HG03354 (cell line): ENCODE data around the gene USH1C.

Experiments used
- ATAC-seq: cut with Tn5 transposase; IDR thresholded peaks from one replicate; pipeline ENCODE4 v1.9.1; 2021; ENCODE audit warnings: mild to moderate bottlenecking; ENCODE audit not compliant: unreplicated experiment, poor library complexity, severe bottlenecking

Gene USH1C

DNA sequence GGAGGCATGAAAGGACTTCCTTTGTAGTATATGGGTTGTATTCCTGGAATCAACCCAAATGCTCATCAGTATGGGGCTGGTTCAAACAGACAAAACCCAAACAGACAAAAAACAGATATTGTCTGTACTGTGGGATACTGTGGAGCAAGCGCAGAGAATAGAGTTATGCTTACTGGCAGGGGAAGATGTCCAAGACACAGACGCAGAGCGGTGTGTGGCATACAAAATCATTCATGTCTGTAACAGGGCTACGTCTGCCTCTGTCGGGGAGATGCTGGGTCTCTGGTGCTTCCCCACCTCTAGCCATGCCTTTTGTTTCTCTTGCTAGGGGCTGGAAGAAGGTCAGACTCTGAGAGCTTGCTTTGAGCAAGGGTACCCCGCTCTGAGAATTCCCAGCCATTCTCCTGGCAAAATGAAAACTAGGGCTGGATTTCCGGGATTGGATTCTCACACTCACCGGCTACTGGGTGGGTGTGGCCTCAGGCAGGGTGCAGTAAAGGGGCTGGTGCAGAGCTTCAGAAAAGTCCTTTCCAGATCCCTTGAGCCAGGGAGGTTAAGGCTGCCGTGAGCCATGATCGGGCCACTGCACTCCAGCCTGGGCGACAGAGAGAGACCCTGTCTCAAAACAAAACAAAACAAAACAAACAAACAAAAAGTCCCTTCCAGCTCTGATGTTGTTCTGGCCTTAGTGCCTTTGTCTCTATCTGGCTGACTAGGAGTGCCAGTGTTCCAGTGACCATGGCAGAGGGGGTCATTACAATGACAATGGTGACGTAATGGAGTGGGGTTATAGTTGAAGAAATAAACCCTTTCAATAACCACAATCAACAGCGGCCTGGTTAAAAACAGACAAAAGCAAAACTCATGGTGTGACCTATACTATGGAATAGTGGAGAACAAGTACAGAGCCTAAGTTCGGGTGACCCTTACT, 64.7 kb downstream of the USH1C start:
- no peak for ATAC-seq

DNA sequence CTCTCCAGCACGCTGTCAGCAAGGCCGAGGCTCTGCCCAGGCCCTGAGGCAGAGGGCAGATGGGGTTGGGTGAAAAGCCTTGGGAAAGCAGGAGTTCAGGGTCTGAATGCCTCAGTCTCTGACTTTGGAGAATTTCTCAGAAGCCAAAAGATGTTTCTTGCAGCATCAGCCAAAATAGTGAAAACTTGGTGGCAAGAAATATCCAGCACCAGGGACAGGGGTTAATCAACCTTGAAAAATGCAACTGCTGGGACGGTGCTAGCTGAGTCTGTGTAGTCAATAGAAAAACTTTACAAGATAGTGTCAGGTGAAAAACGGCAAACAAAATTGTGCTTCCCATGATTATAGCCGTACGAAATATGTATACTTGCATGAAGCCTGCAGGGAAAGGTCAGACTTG, 66.1 kb downstream of the USH1C start:
- no peak for ATAC-seq

DNA sequence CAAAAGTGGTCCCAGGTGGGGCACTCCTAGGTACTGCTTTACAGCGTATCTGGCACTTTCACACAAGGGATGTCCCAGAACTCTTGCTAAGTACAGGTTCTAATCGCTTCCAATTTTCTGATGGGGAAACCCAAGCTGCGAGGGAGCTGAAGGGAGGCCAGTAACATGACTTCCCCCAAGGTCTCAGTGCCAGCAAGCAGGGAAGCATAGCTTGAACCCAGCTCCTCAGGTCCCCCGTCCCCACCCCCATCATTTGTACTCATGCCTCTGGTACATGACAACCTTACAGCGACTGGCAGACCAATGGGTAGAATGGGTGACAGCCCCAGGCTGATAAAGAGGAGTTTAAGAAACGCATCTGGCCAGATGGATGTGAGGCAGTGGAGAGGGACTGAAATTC, 66.9 kb downstream of the USH1C start:
- ATAC-seq: no peak

DNA sequence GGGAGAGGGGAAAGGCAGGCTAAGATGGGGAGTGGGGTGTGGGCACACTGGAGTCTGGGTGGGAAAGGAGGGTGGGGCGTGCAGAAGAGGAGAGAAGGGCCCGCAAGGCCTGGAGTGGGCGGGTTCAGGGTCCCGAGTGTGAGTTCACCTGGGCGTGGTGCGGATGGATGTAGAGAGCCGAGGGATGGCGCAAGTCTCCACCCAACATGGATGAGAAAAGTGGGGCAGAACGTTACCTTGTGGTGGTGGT, 67.2 kb downstream of the USH1C start:
- ATAC-seq: no peak

DNA sequence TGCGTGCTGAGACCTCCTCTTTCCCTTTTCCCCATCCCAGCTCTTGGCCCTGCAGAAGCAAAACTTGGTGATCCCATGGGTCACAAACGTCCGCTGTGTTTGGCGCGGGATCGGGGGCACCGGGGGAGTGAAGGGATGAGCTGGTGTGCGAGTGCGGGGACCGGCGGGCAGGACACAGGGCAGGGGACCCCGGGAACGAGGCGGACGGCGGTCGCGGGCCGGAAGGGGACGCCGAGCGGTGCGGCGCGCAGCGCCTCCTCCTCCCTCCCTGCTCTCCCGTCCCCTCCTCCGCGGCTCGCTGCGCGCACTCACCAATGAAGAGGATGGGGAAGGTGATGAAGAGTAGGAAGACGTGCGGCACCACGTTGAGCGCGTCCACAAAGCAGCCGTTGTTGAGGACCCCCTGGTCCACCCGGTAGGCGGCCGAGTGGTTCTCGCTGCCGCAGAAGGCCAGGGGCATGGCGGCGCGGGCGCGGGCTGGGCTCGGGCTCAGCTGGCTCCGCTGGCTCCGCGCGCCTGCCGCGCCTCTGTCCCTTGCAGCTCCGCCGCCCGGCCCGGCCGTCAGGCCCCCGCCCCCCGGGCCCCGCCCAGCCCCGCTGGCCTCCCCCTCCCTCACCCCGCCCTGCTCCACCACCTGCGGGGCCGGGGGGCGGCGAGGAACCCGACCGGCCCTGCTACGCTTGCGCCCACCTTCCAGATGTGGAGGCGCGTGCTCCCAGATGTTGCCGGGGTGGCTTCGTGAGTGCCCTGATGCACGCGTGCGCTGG, 67.7 kb downstream of the USH1C start, which contains the start of gene ABCC8:
TSS of gene ABCC8 (minus strand) at position 529 of the 767 bp plus-strand sequence. CDS start at position 460, 69 bp downstream.
- no peak for ATAC-seq

DNA sequence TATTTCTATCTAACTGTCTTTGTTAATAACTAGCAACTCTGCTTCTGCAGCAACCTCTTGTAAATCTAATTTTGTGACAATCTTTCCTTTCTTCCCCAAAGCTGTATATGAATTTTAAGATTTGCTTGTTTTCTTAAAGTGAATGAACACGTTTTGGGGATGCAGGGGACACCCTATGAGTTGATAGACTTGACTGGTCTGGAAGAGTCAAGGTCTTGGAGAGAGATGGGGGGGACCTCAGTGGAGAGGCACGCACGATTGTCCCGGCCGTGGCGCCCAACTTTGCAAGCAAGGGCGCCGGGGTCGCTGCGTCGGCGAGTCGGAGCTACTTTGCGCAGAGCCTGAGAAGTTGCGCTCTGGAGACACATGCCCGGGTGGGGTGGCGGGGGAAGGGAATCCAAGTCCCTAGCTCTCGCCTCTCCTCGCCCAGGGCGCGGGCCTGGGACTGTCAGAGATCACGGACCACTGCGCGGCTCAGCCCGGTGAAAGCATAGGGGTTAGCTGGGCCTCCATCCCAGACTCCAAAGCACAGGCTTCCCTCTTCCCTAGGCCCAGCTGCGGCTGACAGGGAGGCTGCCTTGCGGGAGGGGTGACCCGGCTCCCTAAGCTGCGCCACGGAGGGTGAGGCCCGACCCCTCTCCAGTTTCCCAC, 68.4 kb downstream of the USH1C start:
- no peak for ATAC-seq

DNA sequence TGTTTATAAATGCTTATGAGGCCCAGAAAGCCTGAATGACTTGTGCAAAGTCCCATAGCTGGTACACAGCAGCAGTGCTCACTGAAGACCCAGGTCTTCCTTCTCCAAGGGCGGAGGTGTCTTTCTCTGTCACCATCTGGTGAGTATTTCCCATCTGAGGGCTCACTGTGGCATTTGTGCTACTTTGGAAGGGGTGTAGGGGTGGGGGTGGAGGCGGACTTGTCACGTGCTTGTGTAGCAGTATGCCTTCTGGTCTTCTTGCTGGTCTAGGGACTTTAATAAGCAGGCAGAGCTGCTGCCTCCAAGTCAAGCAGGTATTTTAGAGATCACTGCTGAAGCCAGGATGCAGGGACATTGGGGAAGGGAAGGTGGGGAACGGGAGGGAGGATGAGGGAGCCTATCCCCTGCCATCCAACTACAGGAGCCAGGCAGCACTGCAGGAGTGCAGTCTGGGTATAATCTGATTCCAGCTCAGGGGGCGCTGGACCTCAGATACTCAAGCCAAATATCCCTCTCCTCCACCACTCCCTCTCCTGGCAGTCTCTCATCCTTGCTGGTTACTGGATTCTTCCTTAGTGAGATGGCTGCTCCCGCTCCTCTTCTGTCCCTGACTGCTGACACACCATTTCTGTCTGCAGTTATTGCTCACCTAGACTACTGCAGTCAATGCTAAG, 71.0 kb downstream of the USH1C start:
- no peak for ATAC-seq

DNA sequence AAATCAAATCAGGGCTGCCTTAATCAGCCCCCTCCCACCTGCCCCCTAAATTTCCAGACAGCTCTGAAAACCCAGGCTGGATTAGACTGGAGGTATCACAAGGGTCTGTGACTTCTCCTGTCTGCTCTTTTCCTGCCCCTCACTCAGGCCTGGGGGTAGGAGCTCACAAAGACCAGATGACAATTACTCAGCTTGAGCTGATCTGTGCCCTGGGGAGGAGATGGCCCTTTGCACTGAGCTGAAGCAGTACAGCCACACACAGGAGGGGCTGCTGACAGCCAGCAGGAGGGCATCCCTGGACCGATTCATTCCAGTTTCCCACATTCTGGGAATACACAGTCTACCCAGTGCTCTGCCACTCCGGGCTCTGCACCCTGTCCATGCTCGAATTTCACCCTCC, 71.7 kb downstream of the USH1C start:
- no peak for ATAC-seq

DNA sequence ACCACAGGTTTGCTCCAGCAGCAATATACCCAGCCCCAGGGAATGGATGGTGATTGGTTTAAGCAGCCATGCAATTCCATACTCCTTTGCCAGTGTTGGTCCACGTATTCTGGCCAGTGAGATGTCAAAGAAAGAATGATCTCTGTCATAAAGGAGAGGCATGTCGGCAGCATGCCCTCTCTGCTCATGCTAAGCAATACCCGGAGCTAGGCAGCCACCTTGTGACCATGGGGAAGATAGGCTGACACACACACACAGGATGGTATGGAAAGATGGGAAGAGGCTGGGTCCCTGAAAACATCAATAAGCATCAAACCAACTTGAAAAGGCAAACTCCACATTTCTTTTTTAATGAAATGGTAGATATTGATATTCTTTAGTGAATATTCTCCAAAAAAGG, 72.7 kb downstream of the USH1C start:
- no peak for ATAC-seq

DNA sequence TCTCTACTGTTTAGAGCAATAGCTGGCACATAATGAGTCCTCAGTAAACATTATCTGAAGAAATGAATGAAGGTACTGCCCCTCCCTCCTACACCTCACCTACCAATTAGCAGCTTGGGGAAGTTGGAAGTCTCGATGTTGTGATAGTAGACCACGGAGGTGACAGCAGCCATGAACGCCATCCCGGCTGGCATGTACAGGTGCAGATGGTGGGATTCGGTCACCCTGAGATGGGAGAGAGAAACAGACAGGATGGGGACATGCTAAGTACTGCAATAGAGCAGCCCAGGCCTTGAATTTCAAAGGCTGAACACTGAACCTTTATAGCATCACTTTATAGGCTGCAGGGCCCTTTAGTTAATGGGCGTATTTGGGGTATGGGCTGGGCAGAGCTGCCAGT, 74.2 kb downstream of the USH1C start:
- ATAC-seq: no peak

DNA sequence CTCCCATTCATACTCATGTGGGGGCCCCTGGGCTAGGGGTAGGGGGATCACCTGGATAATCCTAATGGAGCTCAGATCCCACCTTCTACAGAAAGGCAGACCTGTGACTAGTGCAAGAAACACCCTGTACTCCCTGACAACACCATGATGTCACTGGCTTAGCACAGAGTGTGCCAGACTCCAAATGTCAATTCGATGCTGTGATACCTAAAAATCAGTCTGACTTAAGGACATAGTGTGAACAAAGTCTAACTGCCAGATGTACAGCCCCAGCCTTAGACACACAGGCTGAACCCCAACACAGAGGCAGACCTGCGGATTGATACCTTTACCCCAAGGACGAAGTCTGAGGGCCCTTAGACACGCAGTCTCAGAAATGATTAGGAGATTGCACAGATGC, 76.1 kb downstream of the USH1C start:
- ATAC-seq: no peak

DNA sequence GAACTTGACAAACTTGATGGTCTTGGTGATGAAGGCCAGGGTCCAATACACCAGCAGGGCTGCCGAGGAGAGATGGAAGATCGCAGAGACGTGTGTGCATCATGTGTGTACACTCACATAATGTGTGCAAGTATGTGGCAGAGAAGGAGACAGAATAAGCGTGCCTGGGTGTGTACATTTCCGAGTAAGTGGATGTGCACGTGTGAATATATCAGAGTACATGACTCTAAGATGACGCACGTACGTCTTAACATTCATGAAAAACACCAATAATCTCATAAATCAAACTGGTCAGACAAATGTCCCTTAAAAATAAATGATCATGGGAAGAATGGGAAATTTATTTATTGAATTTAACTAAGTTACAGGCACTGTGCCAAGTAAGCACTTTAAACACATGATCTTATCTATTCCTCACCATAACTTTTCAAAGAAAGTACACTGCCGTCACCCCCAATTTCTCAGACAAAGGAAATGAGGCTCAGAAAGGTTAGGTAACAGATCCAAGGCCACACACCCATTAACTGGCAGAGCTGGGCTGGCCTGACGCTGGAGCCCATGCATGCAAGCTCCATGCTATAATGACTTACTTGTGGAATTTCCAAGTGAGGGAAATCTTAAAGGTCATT, 80.6 kb downstream of the USH1C start:
- no peak for ATAC-seq

DNA sequence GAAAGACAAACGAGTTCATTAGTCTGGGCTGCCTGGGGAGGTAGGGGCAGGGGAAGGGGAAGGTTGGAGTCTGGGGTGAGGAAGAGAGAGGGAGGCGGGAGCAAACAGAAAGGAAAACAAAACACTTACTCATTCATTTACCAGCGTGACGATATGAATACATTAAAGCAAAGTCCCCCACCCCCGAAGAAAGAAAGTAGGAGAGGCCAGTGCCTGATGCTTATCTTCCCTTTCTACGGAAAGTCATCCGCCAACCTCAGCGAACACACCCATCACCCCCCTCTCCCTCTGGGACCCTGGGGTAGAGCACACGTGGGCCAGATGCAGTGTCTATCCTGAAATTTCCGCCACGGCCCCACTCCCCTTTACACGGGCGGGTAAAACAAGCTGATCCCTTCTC, 81.3 kb downstream of the USH1C start:
- ATAC-seq: no peak

DNA sequence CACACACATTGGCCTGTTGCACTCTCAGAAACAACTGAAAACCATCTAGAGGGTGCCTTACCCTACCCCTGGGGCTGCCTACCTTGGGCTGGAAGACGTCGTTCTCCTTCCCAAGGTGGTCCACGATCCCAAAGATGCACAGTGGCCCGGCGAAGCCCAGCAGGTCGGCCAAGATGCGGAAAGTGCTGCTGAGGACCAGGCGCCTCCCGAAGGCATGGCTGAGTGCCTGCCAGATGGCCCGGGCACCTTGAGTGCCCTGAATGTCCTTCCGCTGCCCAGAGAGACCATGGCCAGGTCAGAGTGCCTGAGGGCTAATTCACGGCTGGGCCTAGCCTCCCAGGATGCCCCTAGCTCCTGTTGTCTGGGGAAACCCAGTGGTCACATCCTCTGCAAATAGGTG, 83.8 kb downstream of the USH1C start:
- no peak for ATAC-seq

DNA sequence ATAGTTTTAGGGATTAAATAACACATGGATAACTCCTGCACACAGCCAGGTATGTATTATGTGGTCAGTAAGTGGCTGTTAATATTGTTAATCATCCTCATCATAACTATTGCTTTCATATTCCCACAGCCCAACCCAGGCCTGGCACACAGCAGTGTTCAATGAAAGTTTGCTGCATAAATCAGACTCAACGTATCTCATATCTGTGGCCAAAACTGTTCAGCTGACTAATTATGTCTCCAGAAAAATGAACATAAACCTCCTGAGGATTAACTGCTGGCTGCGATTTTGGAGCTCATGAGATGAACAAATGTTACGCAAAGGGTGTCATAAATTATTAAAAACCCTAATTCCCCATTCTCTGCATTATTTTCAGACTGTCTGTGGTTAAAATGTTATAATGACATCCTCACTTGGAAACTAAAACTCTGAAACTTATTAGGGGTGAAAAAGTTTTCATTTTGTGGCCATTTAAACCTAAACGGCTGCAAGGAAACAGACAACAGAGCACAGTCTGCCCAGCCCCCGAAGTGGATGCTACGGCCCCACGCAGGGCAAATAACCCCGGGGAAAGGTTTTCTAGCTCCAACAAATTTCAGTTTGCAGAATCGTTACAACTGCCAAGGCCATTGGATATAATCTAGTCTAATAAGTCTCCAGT, 84.8 kb downstream of the USH1C start:
- no peak for ATAC-seq

DNA sequence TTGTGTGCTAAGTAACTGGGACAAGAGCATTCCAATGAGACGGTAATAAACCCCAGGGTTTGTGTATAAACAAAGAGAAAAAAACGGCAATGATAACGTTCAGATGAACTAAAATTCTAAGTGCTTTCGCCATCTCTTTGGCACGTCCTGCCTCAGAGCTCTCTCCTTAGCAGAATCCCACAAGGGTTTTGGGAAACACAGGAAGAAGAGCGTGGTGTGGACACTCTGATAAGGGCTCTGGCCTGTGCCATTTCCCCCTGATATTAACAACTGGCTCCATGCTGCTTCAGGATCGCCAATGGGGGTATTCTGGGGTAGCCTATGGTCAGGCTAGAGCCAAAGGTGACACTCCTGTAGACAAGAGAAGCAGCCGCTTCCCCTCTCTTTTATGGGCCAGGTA, 85.9 kb downstream of the USH1C start:
- ATAC-seq: no peak

DNA sequence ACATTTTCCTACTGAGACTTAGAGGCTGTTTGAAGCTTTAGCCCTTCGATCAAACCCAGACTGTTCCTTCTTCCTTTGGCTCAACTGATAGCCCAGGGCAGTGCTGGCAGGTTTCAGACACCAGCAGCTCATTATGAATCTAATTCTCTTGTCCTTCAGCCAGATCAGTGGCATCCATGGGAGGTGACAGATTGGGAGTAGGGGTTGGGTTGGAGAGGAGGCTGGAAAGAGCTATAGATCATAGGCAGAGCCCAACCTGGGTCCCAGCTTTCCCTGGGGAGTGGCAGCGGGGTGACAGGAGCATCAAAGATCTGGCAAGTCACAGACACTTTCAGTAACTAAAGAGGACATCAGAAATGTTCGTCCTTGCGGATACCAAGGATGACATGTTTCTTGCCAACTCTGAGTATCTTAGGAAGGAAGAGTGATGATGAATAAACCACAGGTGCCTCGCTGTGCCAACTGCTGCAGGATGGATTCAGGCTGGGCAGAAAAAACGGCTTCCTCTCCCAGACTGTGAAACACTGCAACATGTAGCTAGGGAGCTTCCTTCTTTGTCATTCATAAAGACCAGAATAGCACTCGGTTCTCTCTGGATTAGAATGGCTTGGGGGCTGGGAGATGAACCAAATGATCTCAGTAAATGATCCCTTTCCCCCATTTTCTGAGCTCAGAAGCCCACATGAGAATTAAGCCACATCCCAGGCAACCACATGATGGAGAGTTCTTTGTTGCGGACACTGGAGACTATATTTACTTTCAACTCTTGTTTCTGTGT, 86.6 kb downstream of the USH1C start:
- no peak for ATAC-seq

DNA sequence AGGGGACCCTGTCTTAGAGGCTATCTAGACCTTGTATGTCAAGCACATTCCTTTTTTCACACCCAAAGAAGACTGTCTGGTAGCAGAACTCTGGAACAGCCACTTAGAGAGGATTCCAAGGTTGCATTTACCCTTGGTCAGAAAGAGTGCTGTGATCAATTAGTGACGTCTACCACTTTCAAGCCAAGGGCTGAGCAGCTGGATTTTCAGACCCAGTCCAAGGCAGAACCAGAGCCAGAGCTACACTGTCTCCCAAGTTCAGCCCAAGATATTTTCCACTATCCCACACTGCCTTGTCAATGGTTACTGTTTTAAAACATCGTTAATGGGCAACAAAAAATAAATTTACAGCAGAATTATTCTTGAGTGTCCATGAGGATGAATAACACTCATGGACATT, 91.5 kb downstream of the USH1C start:
- no peak for ATAC-seq

DNA sequence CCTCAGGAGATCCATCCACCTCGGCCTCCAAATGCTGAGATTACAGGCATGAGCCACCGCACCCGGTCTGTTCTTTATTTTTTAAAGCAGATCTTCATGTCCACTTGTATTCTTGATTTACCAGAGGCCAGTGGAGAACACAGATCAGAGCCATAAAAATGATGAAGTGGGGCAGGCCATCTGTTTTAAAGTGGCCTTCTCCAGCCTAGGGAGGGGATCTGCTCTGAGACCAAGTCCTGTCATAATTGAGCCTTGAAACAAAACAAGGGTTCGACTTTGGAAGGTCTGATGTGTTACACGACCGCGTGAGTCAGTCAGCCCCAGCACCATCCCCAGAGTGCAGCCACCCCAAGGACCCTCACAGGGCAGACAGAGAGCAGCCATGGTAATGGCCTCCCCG, 95.1 kb downstream of the USH1C start:
- no peak for ATAC-seq
